Heart left ventricle (tissue), 16 donors: ENCODE measurements around the gene DPYSL5. TPM values are rescaled to one million over a fixed set of nuclear protein-coding genes. Genes with fewer than 3 reads are reported as not detected.

Source experiments
- ATAC-seq, 4 donors: fragments of 200-7000 bp; cut with Tn5 transposase; one replicate each; pipeline ENCODE4 v1.9.1; 2020 to 2022; ENCODE audit warnings: moderate library complexity in 4 of 4, mild to moderate bottlenecking in 3 of 4, moderate number of reproducible peaks in 1 of 4
- DNase-seq, 5 donors: peaks; one replicate each; pipeline ENCODE4 v3.0.0-alpha.2; 2020
- H3K27ac ChIP-seq, 12 donors: fragments of 200-600 bp; sonication (generic) in 4 of 12; one replicate each; pipeline versions ENCODE4 v1.5.0 to v1.8.0; 2016 to 2022; ENCODE audit warnings: mild to moderate bottlenecking in 2 of 12
- H3K27me3 ChIP-seq, 9 donors: fragments of 200-600 bp; sonication (generic) in 2 of 9; one replicate each; pipeline versions ENCODE4 v1.5.1 to v1.8.0; 2016 to 2022; ENCODE audit warnings: mild to moderate bottlenecking in 3 of 9
- H3K36me3 ChIP-seq, 9 donors: fragments of 200-600 bp; sonication (generic) in 2 of 9; one replicate each; pipeline versions ENCODE4 v1.5.0 to v1.8.0; 2018 to 2022; ENCODE audit warnings: mild to moderate bottlenecking in 2 of 9
- H3K4me1 ChIP-seq, 12 donors: fragments of 200-600 bp; sonication (generic) in 4 of 12; one replicate each; pipeline versions ENCODE4 v1.5.0 to v1.8.0; 2016 to 2022; ENCODE audit warnings: mild to moderate bottlenecking in 3 of 12
- H3K4me3 ChIP-seq, 12 donors: fragments of 200-600 bp; sonication (generic) in 4 of 12; one replicate each; pipeline versions ENCODE4 v1.5.0 to v1.8.0; 2017 to 2022; ENCODE audit warnings: mild to moderate bottlenecking in 9 of 12, moderate library complexity in 4 of 12
- H3K9me3 ChIP-seq, 12 donors: fragments of 200-600 bp; sonication (generic) in 4 of 12; one replicate each; pipeline versions ENCODE4 v1.5.0 to v1.8.0; 2016 to 2022; ENCODE audit warnings: mild to moderate bottlenecking in 1 of 12
- POLR2A ChIP-seq, 2 donors: fragments of 450-650 bp; IDR thresholded peaks; one replicate each; pipeline ENCODE4 v1.6.1; 2017; ENCODE audit warnings: antibody characterized with exemption in 2 of 2, mild to moderate bottlenecking in 2 of 2, moderate library complexity in 2 of 2
- WGBS, 4 donors: extraction: QIAGEN DNeasy Blood & Tissue Kit in 2 of 4; methylation state at CpG; one replicate each; pipeline versions ENCODE4 v1.1.5 to v1.1.7; 2013 to 2018; 5-methylcytosine and 5-hydroxymethylcytosine counted together
- intact Hi-C, 10 donors: fragments of 100-400 bp; cut with DNase I; formaldehyde crosslinking; loops; one replicate each; pipeline versions ENCODE4 v1.11.1 to v1.14.2; 2022
- polyA plus RNA-seq, 2 donors: library from polyadenylated mRNA; stranded (reverse); fragments of 200-250 nt; gene quantifications; one replicate each; pipeline ENCODE4 v1.2.3, GENCODE V29; 2013
- total RNA-seq, 9 donors: library from RNA; depleted of rRNA in 2 of 9; stranded (reverse); fragments of >200 nt in 2 of 9; fragmentation: NEBNext Ultra II Directional in 3 of 9; extraction: Animal tissue kit (Norgen Biotek cat#: 25700) in 3 of 9; gene quantifications; one replicate each; pipeline versions ENCODE4 v1.1.0 to v1.2.4, GENCODE V29; 2016 to 2023
- TF ChIP-seq, protein P1 (sequence below), 12 donors: fragments of 200-600 bp; sonication (generic) in 4 of 12; IDR thresholded peaks; one replicate each; pipeline versions ENCODE4 v1.5.0 to v1.8.0; 2018 to 2022; ENCODE audit warnings: antibody characterized with exemption in 12 of 12, mild to moderate bottlenecking in 5 of 12
- donor health status: ischemic (EF 13 %, LVEDD 7.1; RV severe dilation, severe dysfunction).
- donor health status: healthy with polysubstance abuse.
- donor health status: DM: no; HTN: yes; CAD: no.
- donor health status: DM: no; HTN: no; CAD: no.
- donor health status: ischemic (EF 25% LVEDD 6.9; RV normal size, moderate dysfunction).
- donor health status: ischemic (EF 25% LVEDD 5.7; RV mildly dilated, moderate dysfunction).
- donor health status: healthy.
- donor health status: DM: yes; HTN: yes; CAD: no.
- donor health status: ischemic (EF 35%, LVEDD 5.7; RV mildly dilated, moderate dysfunction).
- donor health status: nonischemic (EF 11% LVEDD 7.7; RV severe dilation, severe dysfunction).
- donor health status: DM: yes; HTN: yes; CAD: no.
- donor health status: PGD.
- donor health status: ischemic (EF 29% LVEDD 5.4; RV normal size, mild dysfunction).
- donor health status: nonischemic (EF 23%, LVEDD 6.1; RV moderate dilation, normal function).

Gene DPYSL5
- total and polyA plus RNA-seq, 11 donors: 0.06 to 0.13 TPM; not detected in 9

- Histone ChIP-seq H3K4me1 (peaks cover 0 to 60% (median 35%) of the 10 kb centered on the region in 12 donors), H3K4me3 (no peak overlapping the region), H3K27me3 (no peaks in the 10 kb centered on the region), H3K27ac (no peak overlapping the region), H3K9me3 (no peaks in the 10 kb centered on the region), H3K36me3 (no peaks in the 10 kb centered on the region)
- no peak for ATAC-seq
- 78 to 88% (median 81%) methylated on average over 1 of the region's 1 CpG for WGBS, 4 donors
- DNase-seq: no peak
- TF ChIP-seq, protein P1, sequence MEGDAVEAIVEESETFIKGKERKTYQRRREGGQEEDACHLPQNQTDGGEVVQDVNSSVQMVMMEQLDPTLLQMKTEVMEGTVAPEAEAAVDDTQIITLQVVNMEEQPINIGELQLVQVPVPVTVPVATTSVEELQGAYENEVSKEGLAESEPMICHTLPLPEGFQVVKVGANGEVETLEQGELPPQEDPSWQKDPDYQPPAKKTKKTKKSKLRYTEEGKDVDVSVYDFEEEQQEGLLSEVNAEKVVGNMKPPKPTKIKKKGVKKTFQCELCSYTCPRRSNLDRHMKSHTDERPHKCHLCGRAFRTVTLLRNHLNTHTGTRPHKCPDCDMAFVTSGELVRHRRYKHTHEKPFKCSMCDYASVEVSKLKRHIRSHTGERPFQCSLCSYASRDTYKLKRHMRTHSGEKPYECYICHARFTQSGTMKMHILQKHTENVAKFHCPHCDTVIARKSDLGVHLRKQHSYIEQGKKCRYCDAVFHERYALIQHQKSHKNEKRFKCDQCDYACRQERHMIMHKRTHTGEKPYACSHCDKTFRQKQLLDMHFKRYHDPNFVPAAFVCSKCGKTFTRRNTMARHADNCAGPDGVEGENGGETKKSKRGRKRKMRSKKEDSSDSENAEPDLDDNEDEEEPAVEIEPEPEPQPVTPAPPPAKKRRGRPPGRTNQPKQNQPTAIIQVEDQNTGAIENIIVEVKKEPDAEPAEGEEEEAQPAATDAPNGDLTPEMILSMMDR (IDR thresholded peaks at IDR 0.05): no peak
- no peak for TF ChIP-seq POLR2A (IDR thresholded peaks at IDR 0.05)
- intact Hi-C loops: no loop called here
Observed at GRCh38 chr2:26975656-26976055, 127.7 kb downstream of the DPYSL5 start.

- H3K27me3 ChIP-seq: no peaks in the 10 kb centered on the region
- H3K4me1 ChIP-seq: peaks cover 0 to 57% (median 32%) of the 10 kb centered on the region in 12 donors
- no peaks in the 10 kb centered on the region for H3K36me3 ChIP-seq
- no peaks in the 10 kb centered on the region for H3K9me3 ChIP-seq
- no peak overlapping the region for H3K27ac ChIP-seq
- WGBS, 4 donors: 54 to 87% (median 68%) methylated on average over 5 of the region's 5 CpGs
- intact Hi-C loops: no loop called here
- no peak for DNase-seq
- ATAC-seq: no peak
- TF ChIP-seq, protein P1 (IDR thresholded peaks at IDR 0.05): no peak
- no peak for TF ChIP-seq POLR2A (IDR thresholded peaks at IDR 0.05)
- no peak overlapping the region for H3K4me3 ChIP-seq
Observed at GRCh38 chr2:26976237-26976636, 128.3 kb downstream of the DPYSL5 start.

- WGBS, 4 donors: 83 to 88% (median 85%) methylated on average over 2 of the region's 2 CpGs
- no peak for DNase-seq
- Histone ChIP-seq H3K4me3 (no peak overlapping the region), H3K4me1 (peaks cover under 1 to 53% (median 26%) of the 10 kb centered on the region in 12 donors), H3K27ac (no peak overlapping the region), H3K27me3 (no peaks in the 10 kb centered on the region), H3K36me3 (no peaks in the 10 kb centered on the region), H3K9me3 (no peaks in the 10 kb centered on the region)
- intact Hi-C loops: no loop called here
- TF ChIP-seq POLR2A (IDR thresholded peaks at IDR 0.05): no peak
- TF ChIP-seq, protein P1 (IDR thresholded peaks at IDR 0.05): no peak
- no peak for ATAC-seq
Observed at GRCh38 chr2:26977012-26977411, 129.1 kb downstream of the DPYSL5 start.

DNA sequence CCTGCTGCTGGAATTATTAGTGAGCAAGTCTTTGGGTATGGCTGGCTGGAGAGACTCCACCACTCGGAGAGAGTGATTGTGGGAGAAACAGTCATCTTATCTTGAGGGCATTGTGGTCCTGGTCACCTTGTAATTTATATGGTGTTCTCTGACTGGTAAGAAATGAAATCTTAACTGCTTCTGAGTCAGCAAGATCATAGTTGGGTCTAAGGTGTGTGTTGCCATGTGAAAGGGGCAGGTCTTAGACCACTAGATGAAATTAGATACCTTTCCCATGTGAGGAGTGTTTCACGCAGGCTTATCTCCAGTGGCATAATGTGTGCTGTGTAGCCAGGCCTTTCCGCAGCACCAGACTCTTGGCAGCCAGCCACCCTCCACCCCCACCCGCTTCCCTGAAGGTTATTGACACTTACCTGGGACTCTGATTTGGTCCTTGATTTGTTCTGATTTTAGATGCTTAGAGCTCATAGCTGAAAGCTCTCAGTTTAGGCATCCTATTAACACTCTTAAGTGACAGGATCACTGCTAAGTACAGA, 130.2 kb downstream of the DPYSL5 start:
- Histone ChIP-seq H3K4me1 (peaks cover 0 to 51% (median 28%) of the 10 kb centered on the region in 12 donors), H3K4me3 (no peak overlapping the region), H3K36me3 (no peaks in the 10 kb centered on the region), H3K9me3 (no peaks in the 10 kb centered on the region), H3K27me3 (no peaks in the 10 kb centered on the region), H3K27ac (no peak overlapping the region)
- 32 to 49% (median 38%) methylated on average over 4 of the region's 4 CpGs for WGBS, 4 donors
- TF ChIP-seq, protein P1 (IDR thresholded peaks at IDR 0.05): no peak
- no peak for TF ChIP-seq POLR2A (IDR thresholded peaks at IDR 0.05)
- intact Hi-C loops: no loop called here
- peak in 3 of 5 donors; percentile 34 to 42 (median 36) for DNase-seq
- peak in 3 of 4 donors; percentile 41 to 54 (median 50) for ATAC-seq
